Liver (tissue), 3 donors: ENCODE results near the gene CEP85L.

Experiments used
- GABPA ChIP-seq, 2 donors: IDR thresholded peaks in 1 of 2; conservative IDR thresholded peaks in 1 of 2; 2 replicates each; pipeline ENCODE4 v1.6.1; 2016; ENCODE audit warnings: antibody characterized with exemption in 2 of 2, mild to moderate bottlenecking in 1 of 2, moderate library complexity in 1 of 2
- HNF4A ChIP-seq, 2 donors: conservative IDR thresholded peaks; 2 replicates each; pipeline ENCODE4 v1.6.1; 2016; ENCODE audit warnings: antibody characterized with exemption in 2 of 2, mild to moderate bottlenecking in 2 of 2
- JUND ChIP-seq, 2 donors: IDR thresholded peaks; 2 replicates each; pipeline ENCODE4 v1.6.1; 2016; ENCODE audit warnings: antibody characterized with exemption in 2 of 2
- MAX ChIP-seq: IDR thresholded peaks from 2 replicates; pipeline ENCODE4 v1.6.1; 2016; ENCODE audit warnings: antibody characterized with exemption
- TF ChIP-seq, protein P1 (sequence below): fragments of 150-350 bp; IDR thresholded peaks from 2 replicates; pipeline ENCODE4 v1.5.1; 2017; ENCODE audit warnings: improper control_type of control experiment, low read depth, low read length; ENCODE audit not compliant: missing input control
- TF ChIP-seq, protein P2 (sequence below): IDR thresholded peaks from 2 replicates; pipeline ENCODE4 v1.6.1; 2016; ENCODE audit warnings: antibody characterized with exemption
- donor health status: healthy.
- donor health status: healthy.

GRCh38 chr6:118589649-118590365, 61.6 kb downstream of the CEP85L start:
- TF ChIP-seq HNF4A (conservative IDR thresholded peaks at IDR 0.05) (no peak), GABPA (IDR thresholded peaks at IDR 0.05 in 1 of 2, conservative IDR thresholded peaks at IDR 0.05 in 1 of 2) (no peak), JUND (IDR thresholded peaks at IDR 0.05) (no peak), MAX (no peak)
- TF ChIP-seq, protein P1, sequence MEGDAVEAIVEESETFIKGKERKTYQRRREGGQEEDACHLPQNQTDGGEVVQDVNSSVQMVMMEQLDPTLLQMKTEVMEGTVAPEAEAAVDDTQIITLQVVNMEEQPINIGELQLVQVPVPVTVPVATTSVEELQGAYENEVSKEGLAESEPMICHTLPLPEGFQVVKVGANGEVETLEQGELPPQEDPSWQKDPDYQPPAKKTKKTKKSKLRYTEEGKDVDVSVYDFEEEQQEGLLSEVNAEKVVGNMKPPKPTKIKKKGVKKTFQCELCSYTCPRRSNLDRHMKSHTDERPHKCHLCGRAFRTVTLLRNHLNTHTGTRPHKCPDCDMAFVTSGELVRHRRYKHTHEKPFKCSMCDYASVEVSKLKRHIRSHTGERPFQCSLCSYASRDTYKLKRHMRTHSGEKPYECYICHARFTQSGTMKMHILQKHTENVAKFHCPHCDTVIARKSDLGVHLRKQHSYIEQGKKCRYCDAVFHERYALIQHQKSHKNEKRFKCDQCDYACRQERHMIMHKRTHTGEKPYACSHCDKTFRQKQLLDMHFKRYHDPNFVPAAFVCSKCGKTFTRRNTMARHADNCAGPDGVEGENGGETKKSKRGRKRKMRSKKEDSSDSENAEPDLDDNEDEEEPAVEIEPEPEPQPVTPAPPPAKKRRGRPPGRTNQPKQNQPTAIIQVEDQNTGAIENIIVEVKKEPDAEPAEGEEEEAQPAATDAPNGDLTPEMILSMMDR = no peak
- TF ChIP-seq, protein P2, sequence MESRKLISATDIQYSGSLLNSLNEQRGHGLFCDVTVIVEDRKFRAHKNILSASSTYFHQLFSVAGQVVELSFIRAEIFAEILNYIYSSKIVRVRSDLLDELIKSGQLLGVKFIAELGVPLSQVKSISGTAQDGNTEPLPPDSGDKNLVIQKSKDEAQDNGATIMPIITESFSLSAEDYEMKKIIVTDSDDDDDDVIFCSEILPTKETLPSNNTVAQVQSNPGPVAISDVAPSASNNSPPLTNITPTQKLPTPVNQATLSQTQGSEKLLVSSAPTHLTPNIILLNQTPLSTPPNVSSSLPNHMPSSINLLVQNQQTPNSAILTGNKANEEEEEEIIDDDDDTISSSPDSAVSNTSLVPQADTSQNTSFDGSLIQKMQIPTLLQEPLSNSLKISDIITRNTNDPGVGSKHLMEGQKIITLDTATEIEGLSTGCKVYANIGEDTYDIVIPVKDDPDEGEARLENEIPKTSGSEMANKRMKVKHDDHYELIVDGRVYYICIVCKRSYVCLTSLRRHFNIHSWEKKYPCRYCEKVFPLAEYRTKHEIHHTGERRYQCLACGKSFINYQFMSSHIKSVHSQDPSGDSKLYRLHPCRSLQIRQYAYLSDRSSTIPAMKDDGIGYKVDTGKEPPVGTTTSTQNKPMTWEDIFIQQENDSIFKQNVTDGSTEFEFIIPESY = no peak
